Mesenchymal stem cell (in vitro differentiated cells and primary cell): ENCODE results near the gene LRRC63.

Experiments
- DNase-seq: peaks from one replicate; pipeline ENCODE4 v3.0.0-alpha.2; 2013
- H2AFZ ChIP-seq: one replicate; pipeline ENCODE4 v1.6.1; 2013; ENCODE audit warnings: low read depth, mild to moderate bottlenecking, control low read depth, inconsistent platforms, low read length, moderate library complexity
- H2AK5ac ChIP-seq: 2 replicates; pipeline ENCODE4 v1.6.1; 2013; ENCODE audit warnings: low read length, moderate library complexity, mild to moderate bottlenecking, inconsistent platforms; ENCODE audit not compliant: severe bottlenecking
- H2BK120ac ChIP-seq: one replicate; pipeline ENCODE4 v1.6.1; 2013; ENCODE audit warnings: low read depth, mild to moderate bottlenecking, inconsistent platforms, low read length, moderate library complexity
- H2BK12ac ChIP-seq, 2 experiments: one replicate each; pipeline ENCODE4 v1.6.1; 2013; ENCODE audit warnings: inconsistent platforms in 2 of 2, low read length in 2 of 2, mild to moderate bottlenecking in 2 of 2, moderate library complexity in 2 of 2, control low read depth in 1 of 2
- H2BK15ac ChIP-seq: one replicate; pipeline ENCODE4 v1.6.1; 2013; ENCODE audit warnings: mild to moderate bottlenecking, low read depth, inconsistent platforms; ENCODE audit not compliant: poor library complexity, severe bottlenecking
- H2BK5ac ChIP-seq: 2 replicates; pipeline ENCODE4 v1.6.1; 2013; ENCODE audit warnings: low read depth, mild to moderate bottlenecking, low read length, control low read depth, inconsistent platforms; ENCODE audit not compliant: poor library complexity, severe bottlenecking
- H3K14ac ChIP-seq, 2 experiments: one replicate each; pipeline ENCODE4 v1.6.1; 2013; ENCODE audit warnings: inconsistent platforms in 2 of 2, low read length in 2 of 2, control low read depth in 1 of 2, mild to moderate bottlenecking in 1 of 2, moderate library complexity in 1 of 2
- H3K18ac ChIP-seq, 2 experiments: one replicate each; pipeline ENCODE4 v1.6.1; 2013; ENCODE audit warnings: inconsistent platforms in 2 of 2, low read length in 2 of 2, control low read depth in 1 of 2, low read depth in 1 of 2, mild to moderate bottlenecking in 1 of 2
- H3K23ac ChIP-seq, 2 experiments: one replicate each; pipeline ENCODE4 v1.6.1; 2013; ENCODE audit warnings: inconsistent platforms in 2 of 2, low read length in 2 of 2, mild to moderate bottlenecking in 2 of 2, moderate library complexity in 2 of 2, control low read depth in 1 of 2
- H3K27ac ChIP-seq: 2 replicates; pipeline ENCODE4 v1.5.1; 2013; ENCODE audit warnings: mild to moderate bottlenecking, moderate library complexity, low read length, control low read depth, inconsistent platforms; ENCODE audit not compliant: poor library complexity, severe bottlenecking
- H3K27me3 ChIP-seq, 2 experiments: 2 replicates each; pipeline versions ENCODE4 v1.6.1 to v1.7.0; 2013; ENCODE audit warnings: low read length in 2 of 2, mild to moderate bottlenecking in 2 of 2, moderate library complexity in 2 of 2, control low read depth in 1 of 2, inconsistent platforms in 1 of 2; ENCODE audit not compliant: control insufficient read depth in 1 of 2, insufficient read depth in 1 of 2
- H3K36me3 ChIP-seq, 2 experiments: 2 replicates each; pipeline versions ENCODE4 v1.6.1 to v1.7.0; 2013; ENCODE audit warnings: low read length in 2 of 2, control low read depth in 1 of 2, inconsistent platforms in 1 of 2, low read depth in 1 of 2, mild to moderate bottlenecking in 1 of 2; ENCODE audit not compliant: insufficient read depth in 2 of 2, control insufficient read depth in 1 of 2
- H3K4ac ChIP-seq, 2 experiments: one replicate each; pipeline ENCODE4 v1.6.1; 2013; ENCODE audit warnings: inconsistent platforms in 2 of 2, low read length in 2 of 2, mild to moderate bottlenecking in 2 of 2, moderate library complexity in 2 of 2, control low read depth in 1 of 2, low read depth in 1 of 2
- H3K4me1 ChIP-seq: 2 replicates; pipeline ENCODE4 v1.6.1; 2013; ENCODE audit warnings: low read depth, low read length, control low read depth; ENCODE audit not compliant: control insufficient read depth, insufficient read depth
- H3K4me2 ChIP-seq: 2 replicates; pipeline ENCODE4 v1.6.1; 2013; ENCODE audit warnings: low read length, mild to moderate bottlenecking, inconsistent platforms; ENCODE audit not compliant: poor library complexity, severe bottlenecking
- H3K4me3 ChIP-seq, 2 experiments: 2 replicates each; pipeline versions ENCODE4 v1.5.1 to v1.7.0; 2013; ENCODE audit warnings: low read length in 2 of 2, mild to moderate bottlenecking in 2 of 2, control low read depth in 1 of 2, low read depth in 1 of 2; ENCODE audit not compliant: insufficient read depth in 1 of 2
- H3K79me1 ChIP-seq: replicated peaks from 2 replicates; pipeline ENCODE4 v1.6.1; 2013; ENCODE audit warnings: mild to moderate bottlenecking, control low read depth, low read length, inconsistent platforms; ENCODE audit not compliant: poor library complexity, severe bottlenecking
- H3K9ac ChIP-seq: 2 replicates; pipeline ENCODE4 v1.7.0; 2013; ENCODE audit warnings: mild to moderate bottlenecking, low read length, moderate library complexity
- H3K9me3 ChIP-seq: 2 replicates; pipeline ENCODE4 v1.7.0; 2013; ENCODE audit warnings: mild to moderate bottlenecking, low read length; ENCODE audit not compliant: control insufficient read depth
- H4K8ac ChIP-seq: one replicate; pipeline ENCODE4 v1.6.1; 2013; ENCODE audit warnings: inconsistent platforms, mild to moderate bottlenecking, low read length, moderate library complexity
- H4K91ac ChIP-seq: one replicate; pipeline ENCODE4 v1.6.1; 2013; ENCODE audit warnings: mild to moderate bottlenecking, low read length, inconsistent platforms
- WGBS: methylation state at CpG from one replicate; pipeline ENCODE4 v1.1.7; 2013; ENCODE audit warnings: mixed read lengths; 5-methylcytosine and 5-hydroxymethylcytosine counted together

The LRRC63 gene

GRCh38 chr13:46171217-46171616 is 40.5 kb upstream of the LRRC63 start:
- H3K27ac ChIP-seq = no peak overlapping the region
- peak overlapping the region in 1 of 2 experiments; percentile 28 for H3K18ac ChIP-seq
- no peak overlapping the region for H2AK5ac ChIP-seq
- no peaks in the 10 kb centered on the region for H3K79me1 ChIP-seq
- no peak overlapping the region for H2BK120ac ChIP-seq
- no peaks in the 10 kb centered on the region for H3K36me3 ChIP-seq
- DNase-seq = no peak
- no peak overlapping the region for H3K9ac ChIP-seq
- H3K4ac ChIP-seq = no peak overlapping the region
- no peak overlapping the region for H3K23ac ChIP-seq
- no peak overlapping the region for H2BK15ac ChIP-seq
- H3K14ac ChIP-seq = no peak overlapping the region
- H4K8ac ChIP-seq = peak overlapping the region; percentile 39
- no peak overlapping the region for H2BK5ac ChIP-seq
- no peak overlapping the region for H4K91ac ChIP-seq
- no peaks in the 10 kb centered on the region for H3K27me3 ChIP-seq
- no peak overlapping the region for H3K4me3 ChIP-seq
- H2AFZ ChIP-seq = no peak overlapping the region
- H2BK12ac ChIP-seq = peak overlapping the region in 1 of 2 experiments; percentile 52
- no peak overlapping the region for H3K4me2 ChIP-seq
- no peaks in the 10 kb centered on the region for H3K9me3 ChIP-seq
- peaks cover 7% of the 10 kb centered on the region for H3K4me1 ChIP-seq
- WGBS = 81% methylated on average over 4 of the region's 4 CpGs

GRCh38 chr13:46171739-46172138 is 40.0 kb upstream of the LRRC63 start:
- 98% methylated on average over 7 of the region's 7 CpGs for WGBS
- Histone ChIP-seq H3K9me3 (no peaks in the 10 kb centered on the region), H2AK5ac (no peak overlapping the region), H3K9ac (no peak overlapping the region), H3K18ac (peak overlapping the region in 1 of 2 experiments; percentile 28), H3K23ac (no peak overlapping the region), H3K4me1 (peaks cover 7% of the 10 kb centered on the region), H2AFZ (no peak overlapping the region), H3K27me3 (no peaks in the 10 kb centered on the region), H3K14ac (no peak overlapping the region), H4K8ac (peak overlapping the region; percentile 39), H3K27ac (no peak overlapping the region), H3K4ac (no peak overlapping the region), H3K36me3 (no peaks in the 10 kb centered on the region), H3K79me1 (no peaks in the 10 kb centered on the region), H2BK15ac (no peak overlapping the region), H2BK5ac (no peak overlapping the region), H2BK120ac (no peak overlapping the region), H4K91ac (no peak overlapping the region), H3K4me2 (no peak overlapping the region), H2BK12ac (peak overlapping the region in 1 of 2 experiments; percentile 63), H3K4me3 (no peak overlapping the region)
- DNase-seq = no peak

GRCh38 chr13:46172531-46172991 is 39.2 kb upstream of the LRRC63 start:
- Histone ChIP-seq H2BK15ac (no peak overlapping the region), H4K8ac (no peak overlapping the region)
- WGBS = 91% methylated on average over 4 of the region's 6 CpGs

GRCh38 chr13:46173656-46174055 is 38.1 kb upstream of the LRRC63 start:
- Histone ChIP-seq H4K8ac (no peak overlapping the region), H2BK5ac (no peak overlapping the region), H3K23ac (no peak overlapping the region), H3K4me1 (peaks cover 4% of the 10 kb centered on the region), H2BK12ac (no peak overlapping the region), H2AFZ (no peak overlapping the region), H3K18ac (no peak overlapping the region), H3K9ac (no peak overlapping the region), H2BK15ac (no peak overlapping the region), H3K36me3 (no peaks in the 10 kb centered on the region), H2BK120ac (no peak overlapping the region), H3K27ac (no peak overlapping the region), H3K4me2 (no peak overlapping the region), H4K91ac (no peak overlapping the region), H3K4me3 (no peak overlapping the region), H3K14ac (no peak overlapping the region), H3K9me3 (no peaks in the 10 kb centered on the region), H3K79me1 (no peaks in the 10 kb centered on the region), H3K4ac (no peak overlapping the region), H3K27me3 (no peaks in the 10 kb centered on the region), H2AK5ac (no peak overlapping the region)
- WGBS = 94% methylated on average over 2 of the region's 2 CpGs
- no peak for DNase-seq

More at GRCh38 chr13:46172531-46172991, 39.2 kb upstream of the LRRC63 start:
- no peak overlapping the region for H4K91ac ChIP-seq
- H3K4me3 ChIP-seq = no peak overlapping the region
- H3K18ac ChIP-seq = no peak overlapping the region
- H3K36me3 ChIP-seq = no peaks in the 10 kb centered on the region
- no peak overlapping the region for H3K23ac ChIP-seq
- no peaks in the 10 kb centered on the region for H3K79me1 ChIP-seq
- no peak overlapping the region for H3K27ac ChIP-seq
- no peak overlapping the region for H3K14ac ChIP-seq
- no peaks in the 10 kb centered on the region for H3K9me3 ChIP-seq
- no peaks in the 10 kb centered on the region for H3K27me3 ChIP-seq
- peaks cover 7% of the 10 kb centered on the region for H3K4me1 ChIP-seq
- H2BK5ac ChIP-seq = no peak overlapping the region
- H2BK12ac ChIP-seq = no peak overlapping the region
- no peak overlapping the region for H2AK5ac ChIP-seq
- no peak overlapping the region for H2AFZ ChIP-seq
- no peak overlapping the region for H2BK120ac ChIP-seq
- DNase-seq = no peak
- no peak overlapping the region for H3K9ac ChIP-seq
- H3K4me2 ChIP-seq = no peak overlapping the region
- no peak overlapping the region for H3K4ac ChIP-seq
